Gastrocnemius medialis (tissue), 4 donors: ENCODE measurements around the gene IRF2BPL. TPM values are rescaled to one million over a fixed set of nuclear protein-coding genes. Genes with fewer than 3 reads are reported as not detected.

Source experiments
- ATAC-seq, 2 donors: fragments of 150-250 bp; one replicate each; pipeline ENCODE4 v1.9.1; 2016
- DNase-seq, 2 donors: peaks; one replicate each; pipeline ENCODE4 v3.0.0-alpha.2; 2019
- H3K27ac ChIP-seq, 4 donors: fragments of 200-600 bp; sonication (generic); 1 replicate in 1 of 4; 2 replicates in 3 of 4; pipeline ENCODE4 v1.5.1; 2016 to 2018; ENCODE audit warnings: mild to moderate bottlenecking in 2 of 4, moderate library complexity in 1 of 4
- H3K27me3 ChIP-seq, 3 donors: fragments of 200-600 bp; sonication (generic) in 2 of 3; 1 replicate in 1 of 3; 2 replicates in 2 of 3; pipeline versions ENCODE4 v1.5.1 to v1.6.0; 2016 to 2019; ENCODE audit warnings: mild to moderate bottlenecking in 1 of 3, moderate library complexity in 1 of 3
- H3K36me3 ChIP-seq, 2 donors: fragments of 200-600 bp; sonication (generic) in 1 of 2; one replicate each; pipeline ENCODE4 v1.5.1; 2017 to 2018
- H3K4me1 ChIP-seq, 2 donors: fragments of 200-600 bp; sonication (generic) in 1 of 2; one replicate each; pipeline ENCODE4 v1.5.1; 2016 to 2017; ENCODE audit warnings: mild to moderate bottlenecking in 2 of 2
- H3K4me3 ChIP-seq, 4 donors: fragments of 200-600 bp; sonication (generic) in 3 of 4; 1 replicate in 1 of 4; 2 replicates in 3 of 4; pipeline ENCODE4 v1.5.1; 2016 to 2019; ENCODE audit warnings: mild to moderate bottlenecking in 2 of 4
- H3K9me3 ChIP-seq, 3 donors: fragments of 200-600 bp; sonication (generic) in 2 of 3; 1 replicate in 1 of 3; 2 replicates in 2 of 3; pipeline ENCODE4 v1.5.1; 2016 to 2019
- POLR2A ChIP-seq, 2 donors: fragments of 450-650 bp; IDR thresholded peaks; one replicate each; pipeline ENCODE4 v1.6.1; 2017; ENCODE audit warnings: antibody characterized with exemption in 2 of 2, mild to moderate bottlenecking in 2 of 2, moderate library complexity in 2 of 2
- in situ Hi-C, 4 donors: fragments of 200-750 bp; cut with MboI; loops; one replicate each; pipeline versions ENCODE4 v1.15.0 to v1.8.0; 2017; ENCODE audit warnings: low sequenced_read_pairs in 4 of 4
- intact Hi-C: fragments of 100-400 bp; cut with DNase I; formaldehyde crosslinking; loops from one replicate; pipeline ENCODE4 v1.15.1; 2023; ENCODE audit warnings: low total_unique reads
- total RNA-seq, 4 donors: library from RNA; depleted of rRNA; stranded (reverse); fragments of >200 nt; gene quantifications; one replicate each; pipeline versions ENCODE4 v1.1.0 to v1.2.3, GENCODE V29; 2016
- TF ChIP-seq, protein P1 (sequence below), 5 experiments: fragments of 450-650 bp in 3 of 5; fragments of 200-600 bp in 2 of 5; sonication (generic) in 2 of 5; IDR thresholded peaks in 4 of 5; conservative IDR thresholded peaks in 1 of 5; 1 replicate in 4 of 5; 2 replicates in 1 of 5; pipeline ENCODE4 v1.5.1; 2016 to 2019; ENCODE audit warnings: antibody characterized with exemption in 5 of 5, mild to moderate bottlenecking in 3 of 5, moderate library complexity in 3 of 5

IRF2BPL gene
- total RNA-seq, 4 donors from 2014 or later: 15.0 to 26.4 (median 17.0) TPM

DNA sequence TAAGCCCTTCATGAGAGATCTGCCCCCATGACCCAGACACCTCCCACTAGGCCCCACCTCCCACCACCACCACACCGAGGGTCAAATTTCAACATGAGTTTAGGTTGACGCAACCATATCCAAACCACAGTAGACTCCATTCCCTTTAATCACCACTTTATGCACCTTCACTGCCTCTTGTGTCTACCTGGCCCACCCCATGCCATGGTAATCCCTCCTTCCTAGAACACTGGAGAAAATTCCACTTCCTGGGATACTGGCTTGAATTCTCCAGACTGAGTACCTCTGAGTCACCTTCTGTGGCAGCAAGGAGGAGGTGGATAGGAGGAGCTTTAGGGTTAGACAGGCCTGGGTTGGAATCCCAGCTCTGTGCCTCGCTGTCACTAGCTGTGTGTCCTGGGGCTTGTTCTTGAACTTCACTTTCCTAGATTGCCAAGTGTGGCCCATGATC lies 43.5 kb upstream of the IRF2BPL start:
- DNase-seq (no peak), ATAC-seq (no peak)
- H3K4me3 ChIP-seq: no peak overlapping the region
- in situ Hi-C loops: loop anchor here in 3 of 4 donors (5.0 kb wide), 2 partner anchors 160 to 195 kb away; no protein-coding TSS in a partner anchor
- no peaks in the 10 kb centered on the region for H3K9me3 ChIP-seq
- no peaks in the 10 kb centered on the region for H3K27me3 ChIP-seq
- TF ChIP-seq, protein P1, sequence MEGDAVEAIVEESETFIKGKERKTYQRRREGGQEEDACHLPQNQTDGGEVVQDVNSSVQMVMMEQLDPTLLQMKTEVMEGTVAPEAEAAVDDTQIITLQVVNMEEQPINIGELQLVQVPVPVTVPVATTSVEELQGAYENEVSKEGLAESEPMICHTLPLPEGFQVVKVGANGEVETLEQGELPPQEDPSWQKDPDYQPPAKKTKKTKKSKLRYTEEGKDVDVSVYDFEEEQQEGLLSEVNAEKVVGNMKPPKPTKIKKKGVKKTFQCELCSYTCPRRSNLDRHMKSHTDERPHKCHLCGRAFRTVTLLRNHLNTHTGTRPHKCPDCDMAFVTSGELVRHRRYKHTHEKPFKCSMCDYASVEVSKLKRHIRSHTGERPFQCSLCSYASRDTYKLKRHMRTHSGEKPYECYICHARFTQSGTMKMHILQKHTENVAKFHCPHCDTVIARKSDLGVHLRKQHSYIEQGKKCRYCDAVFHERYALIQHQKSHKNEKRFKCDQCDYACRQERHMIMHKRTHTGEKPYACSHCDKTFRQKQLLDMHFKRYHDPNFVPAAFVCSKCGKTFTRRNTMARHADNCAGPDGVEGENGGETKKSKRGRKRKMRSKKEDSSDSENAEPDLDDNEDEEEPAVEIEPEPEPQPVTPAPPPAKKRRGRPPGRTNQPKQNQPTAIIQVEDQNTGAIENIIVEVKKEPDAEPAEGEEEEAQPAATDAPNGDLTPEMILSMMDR (IDR thresholded peaks at IDR 0.05 in 4 of 5, conservative IDR thresholded peaks at IDR 0.05 in 1 of 5): no peak
- TF ChIP-seq POLR2A (IDR thresholded peaks at IDR 0.05): no peak
- H3K4me1 ChIP-seq: peaks cover 39 to 42% of the 10 kb centered on the region in 2 donors
- intact Hi-C loops: loop anchor here (2.0 to 5.0 kb wide), 2 partner anchors 55 to 125 kb away; no protein-coding TSS in a partner anchor
- peak overlapping the region in 3 of 4 donors; percentile 69 to 81 (median 71) for H3K27ac ChIP-seq
- H3K36me3 ChIP-seq: no peaks in the 10 kb centered on the region

DNA sequence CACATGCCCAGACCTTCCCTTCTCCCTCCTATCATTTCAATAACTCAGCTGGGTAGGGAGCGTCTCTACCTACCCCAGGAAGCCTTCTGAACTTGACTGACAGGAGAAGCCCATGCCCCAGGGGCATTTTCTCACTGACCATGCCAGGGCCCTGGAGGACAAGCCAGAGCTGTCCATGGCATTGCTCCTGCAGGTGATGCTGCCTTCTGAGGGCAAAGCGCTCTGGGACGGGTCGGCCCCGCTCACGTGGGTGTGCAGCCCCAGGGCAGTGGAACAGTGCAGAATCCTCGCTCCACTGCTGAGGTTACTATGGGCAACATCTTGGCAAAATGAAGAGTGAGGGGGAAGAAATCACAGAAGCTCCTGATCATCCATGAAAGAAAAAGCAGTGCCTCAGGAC lies 41.0 kb upstream of the IRF2BPL start:
- Histone ChIP-seq H3K4me1 (peaks cover 28% of the 10 kb centered on the region in 2 donors), H3K9me3 (no peaks in the 10 kb centered on the region), H3K36me3 (no peaks in the 10 kb centered on the region), H3K4me3 (no peak overlapping the region), H3K27ac (peak overlapping the region; percentile 66 to 81 (median 70)), H3K27me3 (no peaks in the 10 kb centered on the region)
- in situ Hi-C loops (loop anchor here in 3 of 4 donors (5.0 to 10.0 kb wide), 3 partner anchors 55 to 157 kb away; no protein-coding TSS in a partner anchor), intact Hi-C loops (loop anchor here (2.0 kb wide), 2 partner anchors 43 to 69 kb away; no protein-coding TSS in a partner anchor)
- no peak for ATAC-seq
- TF ChIP-seq, protein P1 (IDR thresholded peaks at IDR 0.05 in 4 of 5, conservative IDR thresholded peaks at IDR 0.05 in 1 of 5): no peak
- no peak for TF ChIP-seq POLR2A (IDR thresholded peaks at IDR 0.05)
- no peak for DNase-seq

DNA sequence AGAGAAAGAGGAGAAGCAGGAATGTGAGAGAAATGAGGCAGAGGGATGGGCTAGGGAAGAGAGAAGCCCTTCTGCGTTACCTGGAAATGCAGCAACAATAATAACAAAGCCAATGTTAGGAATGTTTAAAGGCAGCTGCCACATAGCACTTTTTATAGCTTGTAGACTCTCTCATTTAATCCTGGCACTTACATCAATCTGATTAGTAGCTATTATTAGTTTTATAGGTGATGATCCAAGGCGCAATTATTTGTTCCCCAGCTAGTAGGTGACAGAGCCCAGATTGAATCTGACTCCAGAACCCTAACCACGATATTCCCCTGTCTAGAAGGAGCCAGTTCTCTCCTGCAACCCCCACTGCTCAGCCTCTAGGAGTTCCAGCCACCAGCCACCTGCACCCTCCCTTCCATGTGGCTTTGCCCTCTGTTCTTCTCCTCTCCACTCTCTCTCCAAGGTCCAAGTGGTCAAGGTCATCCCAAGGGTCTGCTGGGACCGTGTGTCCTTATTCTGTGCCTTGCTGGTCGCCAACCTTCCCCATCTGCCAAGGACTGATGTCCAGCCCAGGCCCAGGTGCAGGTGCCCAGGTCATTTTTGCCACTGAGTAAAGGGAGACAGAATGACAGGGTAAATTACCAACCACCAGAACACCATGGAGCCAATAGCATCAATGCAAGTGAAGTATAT lies 40.2 kb upstream of the IRF2BPL start:
- H3K36me3 ChIP-seq: no peaks in the 10 kb centered on the region
- ATAC-seq: no peak
- no peaks in the 10 kb centered on the region for H3K9me3 ChIP-seq
- TF ChIP-seq, protein P1 (IDR thresholded peaks at IDR 0.05 in 4 of 5, conservative IDR thresholded peaks at IDR 0.05 in 1 of 5): no peak
- no peak for TF ChIP-seq POLR2A (IDR thresholded peaks at IDR 0.05)
- no peak overlapping the region for H3K4me3 ChIP-seq
- no peaks in the 10 kb centered on the region for H3K27me3 ChIP-seq
- in situ Hi-C loops (loop anchor here in 3 of 4 donors (5.0 to 10.0 kb wide), 3 partner anchors 54 to 156 kb away; no protein-coding TSS in a partner anchor), intact Hi-C loops (loop anchor here (2.0 kb wide), 2 partner anchors 42 to 68 kb away; no protein-coding TSS in a partner anchor)
- no peak for DNase-seq
- peaks cover 26 to 35% of the 10 kb centered on the region in 2 donors for H3K4me1 ChIP-seq
- H3K27ac ChIP-seq: peak overlapping the region; percentile 30 to 81 (median 47)

DNA sequence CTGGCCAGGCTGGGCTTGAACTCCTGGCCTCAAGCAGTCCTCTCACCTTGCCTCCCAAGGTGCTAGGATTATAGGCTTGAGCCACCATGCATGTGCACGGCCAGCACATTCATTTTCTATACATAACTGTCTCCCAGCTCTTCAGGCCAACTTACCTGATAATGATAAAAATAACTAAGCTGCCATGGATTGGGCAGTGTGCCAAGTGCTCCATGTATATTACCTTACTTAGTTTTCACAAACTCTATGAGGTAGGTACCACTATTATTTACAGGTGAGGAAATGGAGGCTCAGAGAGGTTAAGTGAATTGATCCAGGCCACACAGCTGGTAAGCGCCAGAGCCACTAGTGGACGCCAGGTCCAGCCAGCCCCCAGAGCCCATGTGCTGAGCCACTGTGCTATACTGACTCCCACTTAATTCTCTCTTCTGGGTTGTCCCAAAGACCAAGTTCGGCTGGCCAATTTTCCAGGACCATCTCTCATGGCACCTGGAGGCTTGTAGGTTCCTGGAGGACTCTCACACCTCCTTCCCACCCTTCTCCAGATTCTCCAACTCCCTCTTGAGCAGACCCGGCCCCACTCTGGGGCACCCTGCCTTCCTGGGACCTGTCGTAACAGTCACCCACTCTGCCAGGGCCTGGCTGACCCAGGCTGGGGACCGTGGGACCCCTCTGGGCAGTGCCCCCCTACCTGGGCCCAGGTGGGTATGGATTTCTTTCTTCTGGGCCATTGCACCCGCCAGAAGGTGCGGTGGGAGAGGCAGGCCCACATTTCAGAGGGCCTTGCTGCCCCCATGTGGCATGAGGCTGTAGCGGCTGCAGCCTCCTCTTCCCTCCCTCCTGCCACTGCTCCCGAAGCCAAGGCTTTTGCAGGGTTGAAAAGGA lies 39.4 kb upstream of the IRF2BPL start:
- intact Hi-C loops: loop anchor here (2.0 kb wide), 2 partner anchors 41 to 67 kb away; no protein-coding TSS in a partner anchor
- in situ Hi-C loops: loop anchor here in 3 of 4 donors (5.0 to 10.0 kb wide), 3 partner anchors 53 to 156 kb away; no protein-coding TSS in a partner anchor
- Histone ChIP-seq H3K9me3 (no peaks in the 10 kb centered on the region), H3K27me3 (no peaks in the 10 kb centered on the region), H3K36me3 (no peaks in the 10 kb centered on the region), H3K4me1 (peaks cover 26 to 35% of the 10 kb centered on the region in 2 donors), H3K27ac (peak overlapping the region; percentile 30 to 81 (median 47)), H3K4me3 (no peak overlapping the region)
- peak; percentile 57 to 70 for DNase-seq
- TF ChIP-seq, protein P1 (IDR thresholded peaks at IDR 0.05 in 4 of 5, conservative IDR thresholded peaks at IDR 0.05 in 1 of 5): peak; percentile 86 to 94 (median 92)
- TF ChIP-seq POLR2A (IDR thresholded peaks at IDR 0.05): no peak
- ATAC-seq: peak; percentile 70 to 82
